Measurements from ENCODE around the gene PACC1. TPM values are rescaled to one million over a fixed set of nuclear protein-coding genes. Genes with fewer than 3 reads are reported as not detected.

The PACC1 gene
- total RNA-seq, 1 experiment from 2014 or later, result 19.5 TPM

- no peak overlapping the region for H3K4me3 Mint-ChIP-seq
- DNase-seq (ENCODE audit: low spot score), result no peak
- TF ChIP-seq USF1 (CRISPR knock-in tag; IDR thresholded peaks at IDR 0.05) (no peak), HMGA2 (CRISPR knock-in tag; IDR thresholded peaks at IDR 0.05) (no peak), MYBL2 (CRISPR knock-in tag; IDR thresholded peaks at IDR 0.05) (no peak)
- no peaks in the 10 kb centered on the region for H3K27me3 Mint-ChIP-seq (ENCODE audit: low read depth)
- ATAC-seq, result no peak
- ChIA-PET CTCF (interaction anchor here (1.1 kb wide), 1 partner anchor 381 kb away, joined by 3 read pairs; no protein-coding TSS in a partner anchor), POLR2A (no interaction called here)
- no peaks in the 10 kb centered on the region for H3K36me3 Mint-ChIP-seq
- no peaks in the 10 kb centered on the region for H3K9me3 Mint-ChIP-seq
- H3K4me1 Mint-ChIP-seq, result no peaks in the 10 kb centered on the region
- H3K27ac Mint-ChIP-seq, result no peak overlapping the region
Observed at GRCh38 chr1:212451416-212452322, 37.0 kb upstream of the PACC1 start.

DNA sequence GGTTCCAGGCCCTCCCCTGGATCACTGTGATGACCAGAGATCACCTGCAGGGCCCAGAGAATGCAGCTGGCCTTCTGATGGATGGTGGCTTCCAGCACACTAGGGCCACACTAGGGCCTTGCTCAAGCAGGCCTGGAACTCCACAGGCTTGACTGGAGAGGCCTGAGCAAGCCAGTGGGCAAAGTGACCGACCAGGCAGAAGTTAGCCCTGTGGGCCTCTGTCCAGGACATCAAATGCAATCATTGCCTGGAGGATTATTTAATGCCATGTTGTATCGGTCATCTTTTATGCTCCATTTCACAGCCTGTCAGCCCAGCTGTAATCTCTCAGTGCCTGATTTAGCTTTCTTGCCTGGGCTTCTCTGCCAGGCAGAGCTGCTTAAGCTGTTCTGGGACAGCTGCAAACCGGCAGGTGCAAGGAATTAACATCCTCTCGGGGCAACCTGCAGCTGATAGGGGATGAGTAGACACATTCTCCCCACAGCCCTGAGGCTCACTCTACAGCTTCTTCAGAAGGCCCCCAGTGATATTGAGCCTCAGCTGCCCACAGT is 35.7 kb upstream of the PACC1 start:
- ChIA-PET POLR2A (no interaction called here), CTCF (interaction anchor here (1.0 kb wide), 1 partner anchor 770 kb away, joined by 3 read pairs; no protein-coding TSS in a partner anchor)
- Mint-ChIP-seq H3K9me3 (no peaks in the 10 kb centered on the region), H3K4me1 (no peaks in the 10 kb centered on the region), H3K27me3 (ENCODE audit: low read depth) (no peaks in the 10 kb centered on the region), H3K36me3 (no peaks in the 10 kb centered on the region), H3K4me3 (no peak overlapping the region), H3K27ac (no peak overlapping the region)
- DNase-seq (ENCODE audit: low spot score) (no peak), ATAC-seq (no peak)
- TF ChIP-seq, protein P1, sequence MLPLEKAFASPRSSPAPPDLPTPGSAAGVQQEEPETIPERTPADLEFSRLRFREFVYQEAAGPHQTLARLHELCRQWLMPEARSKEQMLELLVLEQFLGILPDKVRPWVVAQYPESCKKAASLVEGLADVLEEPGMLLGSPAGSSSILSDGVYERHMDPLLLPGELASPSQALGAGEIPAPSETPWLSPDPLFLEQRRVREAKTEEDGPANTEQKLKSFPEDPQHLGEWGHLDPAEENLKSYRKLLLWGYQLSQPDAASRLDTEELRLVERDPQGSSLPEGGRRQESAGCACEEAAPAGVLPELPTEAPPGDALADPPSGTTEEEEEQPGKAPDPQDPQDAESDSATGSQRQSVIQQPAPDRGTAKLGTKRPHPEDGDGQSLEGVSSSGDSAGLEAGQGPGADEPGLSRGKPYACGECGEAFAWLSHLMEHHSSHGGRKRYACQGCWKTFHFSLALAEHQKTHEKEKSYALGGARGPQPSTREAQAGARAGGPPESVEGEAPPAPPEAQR (CRISPR knock-in tag; IDR thresholded peaks at IDR 0.05), result no peak
- TF ChIP-seq ZNF219 (CRISPR knock-in tag; IDR thresholded peaks at IDR 0.05; ENCODE audit: borderline replicate concordance), result no peak

GRCh38 chr1:212447478-212447877 is 32.8 kb upstream of the PACC1 start:
- H3K4me1 Mint-ChIP-seq, result no peaks in the 10 kb centered on the region
- no peak for ATAC-seq

GRCh38 chr1:212446333-212446732 is 31.6 kb upstream of the PACC1 start:
- ChIA-PET CTCF (no interaction called here), POLR2A (no interaction called here)
- Mint-ChIP-seq H3K36me3 (peaks cover 3% of the 10 kb centered on the region; the same call in 1 of the 2 replicates), H3K27ac (no peak overlapping the region), H3K4me1 (no peaks in the 10 kb centered on the region), H3K4me3 (no peak overlapping the region), H3K9me3 (no peaks in the 10 kb centered on the region), H3K27me3 (ENCODE audit: low read depth) (no peaks in the 10 kb centered on the region)
- no peak for ATAC-seq
- no peak for DNase-seq (ENCODE audit: low spot score)
- TF ChIP-seq FOXK1 (CRISPR knock-in tag; IDR thresholded peaks at IDR 0.05) (no peak), PREB (CRISPR knock-in tag; IDR thresholded peaks at IDR 0.05; ENCODE audit: borderline replicate concordance) (no peak), ZMAT4 (CRISPR knock-in tag; IDR thresholded peaks at IDR 0.05) (no peak), ATF1 (CRISPR knock-in tag; IDR thresholded peaks at IDR 0.05) (no peak)
- TF ChIP-seq, protein P2, sequence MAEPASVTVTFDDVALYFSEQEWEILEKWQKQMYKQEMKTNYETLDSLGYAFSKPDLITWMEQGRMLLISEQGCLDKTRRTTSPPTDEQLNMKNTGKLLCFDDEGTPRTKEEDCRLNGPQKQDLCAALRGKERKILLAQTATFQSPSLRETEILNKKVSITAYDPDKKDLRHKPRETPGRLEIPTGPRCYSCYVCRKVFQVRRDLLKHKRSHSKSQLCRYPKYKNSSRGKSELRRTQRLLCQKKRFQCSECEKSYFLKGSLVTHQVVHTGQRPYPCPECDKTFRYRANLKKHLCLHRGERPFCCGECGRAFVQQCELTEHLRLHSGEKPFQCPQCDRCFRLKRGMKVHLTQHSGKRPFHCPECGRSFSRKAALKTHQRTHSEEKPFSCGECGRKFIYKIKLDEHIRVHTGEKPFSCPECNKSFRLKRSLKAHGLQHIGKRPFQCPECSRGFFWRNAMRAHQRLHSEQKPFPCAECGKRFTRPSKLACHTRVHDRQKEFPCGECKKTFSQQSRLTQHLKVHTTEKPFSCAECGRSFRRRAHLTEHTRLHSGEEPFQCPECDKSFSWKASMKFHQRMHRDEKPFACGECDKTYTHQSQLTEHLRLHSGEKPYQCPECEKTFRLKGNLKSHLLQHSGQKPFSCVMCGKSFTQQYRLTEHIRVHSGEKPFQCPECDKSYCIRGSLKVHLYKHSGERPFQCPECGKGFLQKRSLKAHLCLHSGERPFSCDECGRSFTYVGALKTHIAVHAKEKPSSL (CRISPR knock-in tag; conservative IDR thresholded peaks at IDR 0.05), result no peak
- TF ChIP-seq, protein P3, sequence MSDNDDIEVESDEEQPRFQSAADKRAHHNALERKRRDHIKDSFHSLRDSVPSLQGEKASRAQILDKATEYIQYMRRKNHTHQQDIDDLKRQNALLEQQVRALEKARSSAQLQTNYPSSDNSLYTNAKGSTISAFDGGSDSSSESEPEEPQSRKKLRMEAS (CRISPR knock-in tag; IDR thresholded peaks at IDR 0.05), result no peak
- TF ChIP-seq, protein P1 (CRISPR knock-in tag; IDR thresholded peaks at IDR 0.05), result no peak

More at GRCh38 chr1:212447478-212447877, 32.8 kb upstream of the PACC1 start:
- no peak for TF ChIP-seq TP53 (CRISPR knock-in tag; IDR thresholded peaks at IDR 0.05)
- no peak for TF ChIP-seq PREB (CRISPR knock-in tag; IDR thresholded peaks at IDR 0.05; ENCODE audit: borderline replicate concordance)
- TF ChIP-seq ELF4 (CRISPR knock-in tag; IDR thresholded peaks at IDR 0.05; ENCODE audit: low read depth), result no peak
- TF ChIP-seq ZNF263 (CRISPR knock-in tag; IDR thresholded peaks at IDR 0.05; ENCODE audit: low read depth), result no peak
- TF ChIP-seq ZNF121 (CRISPR knock-in tag; IDR thresholded peaks at IDR 0.05), result no peak
- no peak for TF ChIP-seq CBFB (CRISPR knock-in tag; IDR thresholded peaks at IDR 0.05; ENCODE audit: low read depth)
- TF ChIP-seq ATF3 (CRISPR knock-in tag; conservative IDR thresholded peaks at IDR 0.05), result no peak
- TF ChIP-seq SMAD3 (CRISPR knock-in tag; IDR thresholded peaks at IDR 0.05; ENCODE audit: borderline replicate concordance), result no peak
- TF ChIP-seq OVOL2 (CRISPR knock-in tag; IDR thresholded peaks at IDR 0.05; ENCODE audit: borderline replicate concordance), result no peak
- H3K4me3 Mint-ChIP-seq, result no peak overlapping the region
- H3K9me3 Mint-ChIP-seq, result no peaks in the 10 kb centered on the region
- POLR2A ChIA-PET, result no interaction called here
- DNase-seq (ENCODE audit: low spot score), result no peak
- no peaks in the 10 kb centered on the region for H3K27me3 Mint-ChIP-seq (ENCODE audit: low read depth)
- peaks cover 3% of the 10 kb centered on the region; the same call in 1 of the 2 replicates for H3K36me3 Mint-ChIP-seq
- no peak overlapping the region for H3K27ac Mint-ChIP-seq
- CTCF ChIA-PET, result no interaction called here
